NK-92 (cell line): Measurements from ENCODE around the gene RHBDF1.
"Not testable (repeated sequence)": the region's sequence is repeated elsewhere in the genome, so short reads cannot be mapped to it uniquely, and the experiment has no call there.

ENCODE experiments used
- DNase-seq: peaks from one replicate; lab custom pipeline; 2025; ENCODE audit not compliant: unreplicated experiment; lab: John Stamatoyannopoulos, UW

RHBDF1 gene

DNA sequence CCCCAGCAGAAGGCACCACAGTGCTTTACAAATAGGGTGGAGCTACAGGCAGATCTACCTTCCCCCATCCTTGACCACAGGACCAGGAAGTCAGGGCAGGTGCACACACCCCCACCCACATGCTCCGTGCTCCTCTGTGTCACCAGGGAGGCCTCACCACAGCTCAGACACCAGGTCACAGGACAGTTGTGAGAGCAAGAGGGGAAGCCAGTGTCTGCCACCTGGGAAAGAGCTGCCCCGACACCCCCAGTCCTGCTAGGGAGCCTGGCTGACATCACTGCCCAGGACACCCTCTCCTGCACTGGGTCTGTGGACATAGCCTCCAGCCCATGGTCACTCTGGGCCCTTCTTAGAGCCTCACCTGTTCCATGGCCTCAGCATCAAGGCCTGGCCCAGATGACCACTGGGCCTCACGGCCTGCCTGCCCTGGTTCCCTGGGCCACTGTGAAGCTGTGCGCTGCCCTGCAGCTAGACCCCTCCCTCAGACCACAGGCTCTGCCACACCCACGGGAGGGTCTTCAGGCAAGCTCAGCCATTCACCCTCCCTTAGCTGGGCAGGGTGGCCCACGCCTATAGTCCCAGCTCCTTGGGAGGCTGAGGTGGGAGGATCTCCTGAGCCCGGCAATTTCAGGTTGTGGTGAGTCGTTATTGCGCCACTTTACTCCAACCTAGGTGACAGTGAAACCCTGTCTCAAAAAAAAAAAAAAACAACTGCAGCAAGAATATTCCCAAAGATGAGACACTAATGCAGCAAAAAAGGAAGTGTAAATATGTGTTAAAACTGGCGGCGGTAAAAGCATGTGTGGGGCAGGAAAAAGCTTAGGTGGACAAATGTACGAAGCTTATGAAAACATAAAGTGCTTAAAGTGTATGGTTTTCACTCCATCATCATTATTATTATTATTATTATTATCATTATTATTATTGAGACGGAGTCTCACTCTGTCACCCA, 33.2 kb downstream of the RHBDF1 start:
- no peak for DNase-seq

- DNase-seq: not testable (repeated sequence)
Measured at GRCh38 chr16:38206-38605, 34.2 kb downstream of the RHBDF1 start.

DNA sequence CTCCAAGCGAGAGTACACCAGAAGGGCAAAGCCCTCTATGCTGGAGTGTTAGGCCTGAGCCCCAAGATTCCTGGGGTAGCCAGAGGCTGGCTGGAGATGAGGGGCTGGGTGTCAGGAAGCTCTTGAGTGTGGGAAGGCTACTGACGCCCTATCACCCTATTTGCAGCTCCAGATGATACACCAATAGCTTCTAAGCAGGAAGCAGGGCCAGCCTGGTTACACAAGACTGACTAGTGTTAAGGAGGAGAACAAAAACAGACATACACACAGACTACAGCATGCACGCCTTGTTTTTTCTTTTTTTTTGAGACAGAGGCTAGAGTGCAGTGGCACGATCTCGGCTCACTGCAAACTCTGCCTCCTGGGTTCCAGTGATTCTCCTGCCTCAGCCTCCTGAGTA, 34.9 kb downstream of the RHBDF1 start:
- DNase-seq: no peak

- no peak for DNase-seq
Measured at GRCh38 chr16:36336-36984, 36.0 kb downstream of the RHBDF1 start.

GRCh38 chr16:35678-36305, 36.6 kb downstream of the RHBDF1 start:
- no peak for DNase-seq

GRCh38 chr16:35011-35677, 37.3 kb downstream of the RHBDF1 start:
- DNase-seq: no peak

DNA sequence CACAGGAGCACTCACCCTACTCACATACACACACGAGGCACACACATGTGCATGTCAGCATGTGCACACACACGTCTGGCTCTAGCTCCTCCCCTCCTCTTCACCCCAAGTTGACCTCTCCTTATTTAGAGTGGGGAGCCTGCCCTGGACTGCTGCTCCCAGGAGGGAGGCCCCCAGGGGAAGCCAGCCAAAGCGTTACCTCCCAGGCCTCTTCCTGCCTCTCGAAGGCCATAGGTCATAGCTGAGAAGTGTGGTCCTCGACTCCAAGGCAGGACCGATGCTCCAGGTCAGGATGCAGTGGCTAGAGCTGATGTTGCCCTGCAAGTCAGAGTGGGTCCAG, 37.8 kb downstream of the RHBDF1 start:
- DNase-seq: no peak

DNA sequence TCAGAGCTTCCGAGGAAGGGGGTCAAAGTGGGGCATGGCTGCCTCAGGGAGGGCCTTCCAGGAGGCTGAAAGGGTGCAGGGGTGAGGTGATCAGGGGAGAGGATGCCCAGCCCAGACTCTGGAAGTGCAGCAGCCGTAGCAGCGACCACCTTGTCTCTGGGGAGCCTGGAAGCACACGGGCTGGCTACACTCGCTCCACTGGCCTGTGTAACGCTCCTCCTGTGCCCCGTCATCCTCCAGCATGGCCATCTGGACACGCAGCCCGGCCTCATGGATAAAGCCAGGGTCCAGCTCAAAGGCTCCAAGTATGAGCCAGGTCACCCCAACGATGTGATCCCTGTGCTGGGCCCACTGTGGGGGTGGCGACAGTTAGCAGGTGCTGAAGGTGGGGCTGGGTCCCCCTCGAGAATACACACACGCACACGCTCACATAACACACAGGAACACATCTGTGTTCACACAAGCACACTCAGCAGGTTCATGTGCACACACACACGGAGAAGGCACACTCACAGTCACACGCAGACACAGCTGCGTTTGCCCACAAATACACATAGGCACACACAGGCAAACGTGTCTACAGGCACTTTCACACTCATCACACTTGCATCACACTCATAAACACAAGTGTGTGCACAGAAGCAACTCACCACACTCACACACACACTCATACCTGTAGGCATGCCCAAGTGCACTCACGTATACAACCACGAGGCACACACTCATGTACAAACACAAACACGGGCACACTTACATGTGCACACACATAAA, 38.4 kb downstream of the RHBDF1 start:
- DNase-seq: no peak

DNA sequence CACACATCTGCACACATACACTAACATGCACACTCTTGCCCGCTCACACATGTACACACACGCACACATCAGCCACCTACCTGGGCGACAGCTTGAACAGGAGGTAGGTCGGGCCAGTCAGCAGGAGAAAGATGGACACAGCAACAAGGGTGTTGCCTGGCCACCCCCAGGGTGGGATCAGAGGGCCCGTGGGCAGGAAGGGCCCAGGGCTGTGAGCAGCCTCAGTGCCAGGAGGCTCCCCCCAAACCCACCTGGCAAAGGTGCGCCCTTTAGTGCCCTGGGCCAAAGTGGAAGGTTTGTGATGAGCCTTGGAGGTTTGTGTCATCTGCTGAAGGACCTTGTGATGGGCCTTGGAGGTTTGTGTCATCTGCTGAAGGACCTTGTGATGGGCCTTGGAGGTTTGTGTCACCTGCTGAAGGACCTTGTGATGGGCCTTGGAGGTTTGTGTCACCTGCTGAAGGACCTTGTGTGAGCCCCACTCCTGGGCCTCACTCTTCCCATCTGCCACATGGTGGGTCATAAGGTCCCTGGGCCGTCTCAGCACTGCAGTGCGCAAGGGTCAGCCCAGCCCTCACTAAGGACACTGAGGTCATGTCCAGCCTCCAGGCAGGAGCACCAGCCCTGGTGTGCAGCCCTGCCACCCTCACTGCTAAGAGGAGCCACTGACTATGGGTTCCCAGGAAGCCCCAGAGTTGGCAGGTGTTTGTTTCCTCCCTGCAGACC, 39.1 kb downstream of the RHBDF1 start:
- not testable (repeated sequence) for DNase-seq

DNA sequence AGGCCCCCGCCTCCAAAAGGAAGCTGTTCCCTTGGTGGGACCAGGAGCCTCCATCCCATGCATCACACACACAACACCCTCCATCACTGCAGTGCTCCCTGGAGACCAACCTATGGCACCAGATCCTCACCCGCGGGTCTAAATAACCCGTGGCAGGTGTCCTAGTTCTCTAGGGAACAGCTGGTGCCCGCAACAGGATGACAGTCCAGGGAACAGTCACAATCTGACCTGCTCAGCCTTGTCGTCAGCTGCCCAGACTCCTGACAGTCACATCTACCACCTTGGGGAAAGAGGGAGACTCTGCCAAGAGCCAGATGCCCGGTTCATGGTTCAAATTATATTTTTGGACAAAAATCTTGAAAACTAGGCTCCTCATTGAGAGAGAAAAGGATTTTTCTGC, 41.8 kb downstream of the RHBDF1 start:
- not testable (repeated sequence) for DNase-seq

DNA sequence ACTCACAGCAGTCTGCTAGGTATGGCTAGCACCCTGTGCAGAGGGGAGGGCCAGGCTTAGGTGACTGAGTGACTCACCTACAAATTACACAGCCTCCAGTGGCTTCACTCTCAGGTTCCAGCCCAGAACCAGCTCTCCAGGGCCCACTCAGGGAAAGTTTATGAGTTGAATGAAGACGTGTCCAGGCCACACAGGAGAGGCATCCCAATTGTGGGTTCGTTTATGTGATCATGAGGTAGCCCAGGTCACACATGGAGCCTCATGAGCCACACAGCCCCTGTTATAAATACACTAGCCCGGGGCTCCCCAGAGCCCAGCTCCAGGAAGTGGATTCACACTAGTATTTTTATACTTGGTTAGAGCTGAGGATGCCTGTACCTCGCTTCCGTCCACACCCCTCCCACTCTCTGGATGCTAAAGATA, 46.5 kb downstream of the RHBDF1 start:
- not testable (repeated sequence) for DNase-seq

DNA sequence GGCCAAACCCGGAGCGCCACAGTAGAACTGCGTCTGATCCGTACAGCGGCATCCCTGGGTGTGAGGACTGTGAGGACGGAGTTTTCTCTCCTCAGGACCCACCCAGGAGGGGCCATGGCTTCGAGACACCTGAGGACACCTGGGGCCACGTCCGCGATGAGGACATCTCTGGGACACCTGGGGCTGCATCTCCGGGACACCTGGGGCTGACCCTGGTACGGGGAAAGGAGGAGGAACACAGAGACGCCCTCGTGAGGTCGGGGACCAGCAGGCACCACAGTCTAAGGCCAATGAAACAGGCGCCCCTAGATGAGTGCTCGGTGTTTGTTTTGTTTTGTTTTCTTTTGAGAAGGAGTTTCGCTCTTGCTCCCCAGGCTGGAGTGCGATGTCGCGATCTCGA, 48.3 kb downstream of the RHBDF1 start:
- DNase-seq: not testable (repeated sequence)

- DNase-seq: not testable (repeated sequence)
Measured at GRCh38 chr16:20886-21285, 51.5 kb downstream of the RHBDF1 start.

DNA sequence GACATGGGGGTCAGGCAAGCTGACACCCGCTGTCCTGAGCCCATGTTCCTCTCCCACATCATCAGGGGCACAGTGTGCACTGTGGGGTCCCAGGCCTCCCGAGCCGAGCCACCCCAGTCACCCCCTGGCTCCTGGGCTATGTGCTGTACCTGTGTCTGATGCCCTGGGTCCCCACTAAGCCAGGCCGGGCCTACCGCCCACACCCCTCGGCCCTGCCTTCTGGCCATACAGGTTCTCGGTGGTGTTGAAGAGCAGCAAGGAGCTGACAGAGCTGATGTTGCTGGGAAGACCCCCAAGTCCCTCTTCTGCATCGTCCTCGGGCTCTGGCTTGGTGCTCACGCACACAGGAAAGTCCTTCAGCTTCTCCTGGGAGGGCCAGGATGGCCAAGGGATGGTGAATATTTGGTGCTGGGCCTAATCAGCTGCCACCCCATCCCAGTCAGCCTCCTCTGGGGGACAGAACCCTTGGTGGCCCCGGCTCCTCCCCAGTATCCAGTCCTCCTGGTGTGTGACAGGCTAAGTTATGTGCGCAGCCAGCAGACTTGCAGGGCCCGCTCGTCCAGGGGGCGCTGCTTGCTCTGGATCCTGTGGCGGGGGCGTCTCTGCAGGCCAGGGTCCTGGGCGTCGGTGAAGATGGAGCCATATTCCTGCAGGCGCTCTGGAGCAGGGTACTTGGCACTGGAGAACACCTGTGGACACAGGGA, 55.2 kb downstream of the RHBDF1 start:
- not testable (repeated sequence) for DNase-seq

DNA sequence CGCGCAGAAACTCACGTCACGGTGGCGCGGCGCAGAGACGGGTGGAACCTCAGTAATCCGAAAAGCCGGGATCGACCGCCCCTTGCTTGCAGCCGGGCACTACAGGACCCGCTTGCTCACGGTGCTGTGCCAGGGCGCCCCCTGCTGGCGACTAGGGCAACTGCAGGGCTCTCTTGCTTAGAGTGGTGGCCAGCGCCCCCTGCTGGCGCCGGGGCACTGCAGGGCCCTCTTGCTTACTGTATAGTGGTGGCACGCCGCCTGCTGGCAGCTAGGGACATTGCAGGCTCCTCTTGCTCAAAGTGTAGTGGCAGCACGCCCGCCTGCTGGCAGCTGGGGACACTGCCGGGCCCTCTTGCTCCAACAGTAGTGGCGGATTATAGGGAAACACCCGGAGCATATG, 61.7 kb downstream of the RHBDF1 start:
- not testable (repeated sequence) for DNase-seq

GRCh38 chr16:9903-10665, 62.3 kb downstream of the RHBDF1 start:
- no peak for DNase-seq
